Glutamatergic neuron (in vitro differentiated cells): ENCODE results near the gene EXOSC7. TPM values are rescaled to one million over a fixed set of nuclear protein-coding genes. Genes with fewer than 3 reads are reported as not detected.

ENCODE experiments used
- DNase-seq: peaks from one replicate; pipeline ENCODE4 v3.0.0; 2022
- H3K27ac Mint-ChIP-seq: one replicate; pipeline ENCODE4 v1.8.0; 2020; ENCODE audit warnings: mild to moderate bottlenecking, mixed read lengths, inconsistent platforms; ENCODE audit not compliant: unreplicated experiment
- H3K27me3 Mint-ChIP-seq: one replicate; pipeline ENCODE4 v1.8.0; 2020; ENCODE audit warnings: mild to moderate bottlenecking, moderate library complexity, mixed read lengths, inconsistent platforms; ENCODE audit not compliant: unreplicated experiment
- H3K36me3 Mint-ChIP-seq: one replicate; pipeline ENCODE4 v1.8.0; 2020; ENCODE audit warnings: mild to moderate bottlenecking, mixed read lengths, inconsistent platforms; ENCODE audit not compliant: unreplicated experiment
- H3K4me1 Mint-ChIP-seq: one replicate; pipeline ENCODE4 v1.8.0; 2020; ENCODE audit warnings: mild to moderate bottlenecking, low read depth, mixed read lengths, inconsistent platforms; ENCODE audit not compliant: unreplicated experiment
- H3K4me3 Mint-ChIP-seq: one replicate; pipeline ENCODE4 v1.8.0; 2020; ENCODE audit warnings: mild to moderate bottlenecking, mixed read lengths, inconsistent platforms; ENCODE audit not compliant: unreplicated experiment
- H3K9me3 Mint-ChIP-seq: one replicate; pipeline ENCODE4 v1.8.0; 2020; ENCODE audit warnings: mild to moderate bottlenecking, moderate library complexity, mixed read lengths, inconsistent platforms; ENCODE audit not compliant: unreplicated experiment
- total RNA-seq: library from RNA; stranded (reverse); fragmentation: NEBNext Ultra II Directional; extraction: Animal tissue kit (Norgen Biotek cat#: 25700); gene quantifications from one replicate; pipeline ENCODE4 v1.2.1, GENCODE V29; 2021; ENCODE audit not compliant: unreplicated experiment
- TF ChIP-seq, protein P1 (sequence below): fragments of 200-600 bp; sonication (generic); IDR thresholded peaks from one replicate; pipeline ENCODE4 v1.5.0; 2021; ENCODE audit not compliant: partially characterized antibody, unreplicated experiment

EXOSC7 gene
- total RNA-seq, 1 donor from 2014 or later: 30.9 TPM

DNA sequence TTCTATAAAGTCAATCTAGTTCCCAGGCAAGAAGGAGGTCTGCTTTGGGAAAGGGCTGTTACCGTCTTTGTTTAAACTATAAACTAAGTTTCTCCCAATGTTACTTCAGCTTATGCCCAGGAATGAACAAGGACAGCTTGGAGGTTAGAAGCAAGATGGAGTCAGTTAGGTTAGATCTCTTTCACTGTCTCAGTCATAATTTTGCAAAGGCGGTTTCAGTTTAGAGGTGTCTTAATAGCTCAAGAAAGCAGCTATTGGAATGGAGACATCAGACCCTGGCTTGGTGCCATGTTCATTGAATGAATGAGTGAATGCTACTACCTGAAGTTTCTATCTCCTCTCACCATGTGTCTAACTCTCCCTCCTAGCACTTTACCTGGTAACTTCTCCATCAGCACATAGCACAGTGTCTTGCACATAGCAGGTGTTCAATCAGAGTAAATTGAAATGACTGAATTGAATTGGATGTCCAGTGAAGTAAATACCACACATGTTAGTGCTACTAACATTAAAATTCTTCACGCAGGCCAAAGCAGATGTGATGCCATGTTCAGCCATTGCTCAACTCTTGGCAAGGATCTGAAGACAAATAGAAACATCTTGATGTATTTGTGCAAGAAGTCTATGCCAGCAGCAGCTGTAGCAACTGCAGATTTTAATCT is 78.3 kb downstream of the EXOSC7 start:
- no peak for DNase-seq
- Mint-ChIP-seq H3K27me3 (no peaks in the 10 kb centered on the region), H3K4me3 (no peak overlapping the region), H3K27ac (no peak overlapping the region), H3K36me3 (peaks cover 4% of the 10 kb centered on the region), H3K9me3 (peaks cover 2% of the 10 kb centered on the region), H3K4me1 (peaks cover 3% of the 10 kb centered on the region)
- TF ChIP-seq, protein P1, sequence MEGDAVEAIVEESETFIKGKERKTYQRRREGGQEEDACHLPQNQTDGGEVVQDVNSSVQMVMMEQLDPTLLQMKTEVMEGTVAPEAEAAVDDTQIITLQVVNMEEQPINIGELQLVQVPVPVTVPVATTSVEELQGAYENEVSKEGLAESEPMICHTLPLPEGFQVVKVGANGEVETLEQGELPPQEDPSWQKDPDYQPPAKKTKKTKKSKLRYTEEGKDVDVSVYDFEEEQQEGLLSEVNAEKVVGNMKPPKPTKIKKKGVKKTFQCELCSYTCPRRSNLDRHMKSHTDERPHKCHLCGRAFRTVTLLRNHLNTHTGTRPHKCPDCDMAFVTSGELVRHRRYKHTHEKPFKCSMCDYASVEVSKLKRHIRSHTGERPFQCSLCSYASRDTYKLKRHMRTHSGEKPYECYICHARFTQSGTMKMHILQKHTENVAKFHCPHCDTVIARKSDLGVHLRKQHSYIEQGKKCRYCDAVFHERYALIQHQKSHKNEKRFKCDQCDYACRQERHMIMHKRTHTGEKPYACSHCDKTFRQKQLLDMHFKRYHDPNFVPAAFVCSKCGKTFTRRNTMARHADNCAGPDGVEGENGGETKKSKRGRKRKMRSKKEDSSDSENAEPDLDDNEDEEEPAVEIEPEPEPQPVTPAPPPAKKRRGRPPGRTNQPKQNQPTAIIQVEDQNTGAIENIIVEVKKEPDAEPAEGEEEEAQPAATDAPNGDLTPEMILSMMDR: no peak

GRCh38 chr3:45055032-45055410 is 79.0 kb downstream of the EXOSC7 start:
- no peak for DNase-seq
- H3K9me3 Mint-ChIP-seq: peaks cover 2% of the 10 kb centered on the region
- TF ChIP-seq, protein P1: no peak
- no peaks in the 10 kb centered on the region for H3K27me3 Mint-ChIP-seq
- H3K36me3 Mint-ChIP-seq: peaks cover 2% of the 10 kb centered on the region
- H3K4me3 Mint-ChIP-seq: no peak overlapping the region
- H3K4me1 Mint-ChIP-seq: peaks cover 3% of the 10 kb centered on the region
- no peak overlapping the region for H3K27ac Mint-ChIP-seq

GRCh38 chr3:45055411-45056143 is 79.5 kb downstream of the EXOSC7 start:
- peaks cover 3% of the 10 kb centered on the region for H3K4me1 Mint-ChIP-seq
- TF ChIP-seq, protein P1: no peak
- no peak overlapping the region for H3K27ac Mint-ChIP-seq
- no peaks in the 10 kb centered on the region for H3K27me3 Mint-ChIP-seq
- H3K4me3 Mint-ChIP-seq: no peak overlapping the region
- H3K9me3 Mint-ChIP-seq: peaks cover 2% of the 10 kb centered on the region
- no peaks in the 10 kb centered on the region for H3K36me3 Mint-ChIP-seq
- DNase-seq: no peak

DNA sequence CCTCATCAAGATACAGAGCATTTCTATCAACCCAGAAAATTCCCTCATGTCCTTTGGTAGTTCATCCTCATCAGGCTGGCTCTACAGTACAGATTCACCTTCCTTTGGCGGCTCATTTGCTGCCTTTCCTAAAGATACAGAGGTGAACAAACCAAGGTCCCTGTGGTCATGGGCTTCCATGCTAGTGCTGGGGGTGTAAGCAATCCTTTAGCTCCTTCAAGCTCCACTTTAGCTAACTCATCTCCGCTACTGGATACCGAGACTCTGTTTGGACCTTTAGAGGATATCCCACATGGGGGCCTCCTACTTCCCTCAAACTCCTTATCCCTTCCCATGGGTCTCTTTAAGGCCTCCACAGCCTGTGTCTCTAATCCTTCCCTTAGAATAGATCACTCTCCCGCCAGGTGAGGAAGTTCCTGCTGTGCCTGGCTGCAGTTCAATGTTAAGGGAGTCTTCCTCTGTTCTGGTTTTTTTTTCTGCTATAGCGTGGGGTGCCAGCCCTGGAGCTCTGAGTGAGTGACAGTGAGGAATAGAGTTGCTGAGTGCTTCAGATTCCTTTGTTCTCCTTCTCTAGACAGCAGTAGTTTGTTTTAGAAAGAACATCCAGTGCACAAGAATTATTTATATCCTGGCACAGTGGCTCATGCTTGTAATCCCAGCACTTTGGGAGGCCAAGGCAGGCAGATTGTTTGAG is 80.7 kb downstream of the EXOSC7 start:
- Mint-ChIP-seq H3K36me3 (no peaks in the 10 kb centered on the region), H3K9me3 (peaks cover 2% of the 10 kb centered on the region), H3K4me3 (no peak overlapping the region), H3K4me1 (peaks cover 3% of the 10 kb centered on the region), H3K27me3 (no peaks in the 10 kb centered on the region), H3K27ac (no peak overlapping the region)
- TF ChIP-seq, protein P1: no peak
- no peak for DNase-seq
